Thyroid gland (tissue), 4 donors: ENCODE measurements around the gene TENT4B. TPM values are rescaled to one million over a fixed set of nuclear protein-coding genes. Genes with fewer than 3 reads are reported as not detected.

Experiments used
- DNase-seq, 2 donors: peaks; one replicate each; pipeline ENCODE4 v3.0.0-alpha.2; 2019
- H3K27ac ChIP-seq, 3 donors: fragments of 200-600 bp; sonication (generic); 1 replicate in 2 of 3; 2 replicates in 1 of 3; pipeline ENCODE4 v1.5.1; 2016 to 2019; ENCODE audit warnings: mild to moderate bottlenecking in 1 of 3, moderate library complexity in 1 of 3
- H3K27me3 ChIP-seq: fragments of 200-600 bp; sonication (generic); one replicate; pipeline ENCODE4 v1.5.1; 2019
- H3K36me3 ChIP-seq, 2 donors: fragments of 200-600 bp; sonication (generic); one replicate each; pipeline ENCODE4 v1.5.1; 2016 to 2019
- H3K4me1 ChIP-seq, 2 donors: fragments of 200-600 bp; sonication (generic); one replicate each; pipeline ENCODE4 v1.5.1; 2017 to 2019
- H3K4me3 ChIP-seq, 3 donors: fragments of 200-600 bp; sonication (generic); replicated peaks in 1 of 3; 1 replicate in 2 of 3; 2 replicates in 1 of 3; pipeline ENCODE4 v1.5.1; 2016; ENCODE audit warnings: mild to moderate bottlenecking in 1 of 3
- H3K9me3 ChIP-seq: fragments of 200-600 bp; sonication (generic); one replicate; pipeline ENCODE4 v1.5.1; 2017
- CTCF ChIP-seq, 6 experiments: fragments of 200-600 bp in 3 of 6; fragments of 450-650 bp in 3 of 6; sonication (generic) in 3 of 6; IDR thresholded peaks; one replicate each; pipeline ENCODE4 v1.5.1; 2016 to 2019; ENCODE audit warnings: antibody characterized with exemption in 6 of 6, mild to moderate bottlenecking in 2 of 6, inconsistent platforms in 1 of 6, moderate library complexity in 1 of 6
- POLR2A ChIP-seq, 2 donors: fragments of 450-650 bp; IDR thresholded peaks; one replicate each; pipeline ENCODE4 v1.6.1; 2017; ENCODE audit warnings: antibody characterized with exemption in 2 of 2, mild to moderate bottlenecking in 2 of 2, moderate library complexity in 1 of 2
- WGBS, 2 donors: methylation state at CpG; one replicate each; pipeline ENCODE4 v1.1.5; 2017; 5-methylcytosine and 5-hydroxymethylcytosine counted together
- intact Hi-C: fragments of 100-400 bp; cut with DNase I; formaldehyde crosslinking; loops from one replicate; pipeline ENCODE4 v1.15.1; 2023
- total RNA-seq, 4 donors: library from RNA; depleted of rRNA; stranded (reverse); fragments of >200 nt; gene quantifications; one replicate each; pipeline ENCODE4 v1.2.3, GENCODE V29; 2016

The TENT4B gene
- total RNA-seq, 4 donors from 2014 or later: 10.0 to 14.7 (median 11.4) TPM

- intact Hi-C loops: no loop called here
- Histone ChIP-seq H3K4me3 (no peak overlapping the region), H3K36me3 (no peaks in the 10 kb centered on the region)
These were observed 94.2 kb downstream of the TENT4B start for GRCh38 chr16:50247123-50247905.

DNA sequence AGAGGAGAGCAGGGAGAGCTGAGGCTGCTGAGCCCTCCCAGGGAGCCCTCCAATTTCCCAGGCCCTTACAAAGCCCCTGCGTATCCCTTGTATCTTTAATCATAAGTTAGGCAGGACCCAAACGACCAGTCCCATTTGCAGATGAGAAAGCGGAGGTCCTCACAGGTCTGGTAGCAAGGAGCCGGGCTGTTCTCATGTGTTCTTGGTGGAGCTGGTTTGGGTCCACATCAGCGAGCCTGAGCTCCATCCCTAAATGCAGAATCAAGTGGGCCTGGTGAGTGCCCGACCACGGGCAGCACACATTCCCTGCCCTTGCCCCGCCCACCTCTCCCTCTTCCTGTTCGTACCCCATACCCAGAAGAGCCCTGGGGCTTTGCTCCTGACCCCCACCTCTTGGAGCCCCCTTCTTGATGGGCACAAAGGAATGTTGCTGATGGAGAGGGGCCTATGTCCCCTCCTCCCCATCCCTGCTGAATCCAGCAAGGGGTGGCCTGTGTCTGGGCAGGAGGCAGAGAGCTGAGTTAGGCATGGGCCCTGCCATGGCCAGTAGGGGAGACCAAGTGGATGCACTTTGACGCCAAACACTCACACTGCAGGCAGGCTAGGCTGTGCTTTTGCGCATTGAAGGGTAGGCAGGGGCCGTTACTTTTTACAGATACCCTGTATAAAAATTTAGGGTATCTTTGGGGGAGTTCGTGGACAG, 95.0 kb downstream of the TENT4B start:
- WGBS, 2 donors: 88 to 90% methylated on average over 11 to 13 of the region's 13 CpGs
- no peak overlapping the region for H3K4me3 ChIP-seq
- H3K9me3 ChIP-seq: no peaks in the 10 kb centered on the region
- intact Hi-C loops: no loop called here
- no peaks in the 10 kb centered on the region for H3K27me3 ChIP-seq
- TF ChIP-seq CTCF (IDR thresholded peaks at IDR 0.05) (no peak), POLR2A (IDR thresholded peaks at IDR 0.05) (no peak)
- H3K36me3 ChIP-seq: no peaks in the 10 kb centered on the region
- H3K4me1 ChIP-seq: peaks cover 8 to 21% of the 10 kb centered on the region in 2 donors
- no peak overlapping the region for H3K27ac ChIP-seq
- DNase-seq: no peak

More at GRCh38 chr16:50247123-50247905, 94.2 kb downstream of the TENT4B start:
- Histone ChIP-seq H3K27me3 (no peaks in the 10 kb centered on the region), H3K27ac (no peak overlapping the region), H3K9me3 (no peaks in the 10 kb centered on the region), H3K4me1 (peaks cover 8 to 21% of the 10 kb centered on the region in 2 donors)
- TF ChIP-seq CTCF (IDR thresholded peaks at IDR 0.05) (no peak), POLR2A (IDR thresholded peaks at IDR 0.05) (no peak)
- no peak for DNase-seq
- WGBS, 2 donors: 97% methylated on average over 12 of the region's 12 CpGs

- DNase-seq: no peak
- TF ChIP-seq CTCF (IDR thresholded peaks at IDR 0.05) (no peak), POLR2A (IDR thresholded peaks at IDR 0.05) (no peak)
- H3K36me3 ChIP-seq: no peaks in the 10 kb centered on the region
- no peak overlapping the region for H3K4me3 ChIP-seq
- intact Hi-C loops: no loop called here
- 91 to 99% methylated on average over 6 to 7 of the region's 8 CpGs for WGBS, 2 donors
- no peak overlapping the region for H3K27ac ChIP-seq
- H3K9me3 ChIP-seq: no peaks in the 10 kb centered on the region
- peaks cover 8 to 21% of the 10 kb centered on the region in 2 donors for H3K4me1 ChIP-seq
- no peaks in the 10 kb centered on the region for H3K27me3 ChIP-seq
These were observed 95.7 kb downstream of the TENT4B start for GRCh38 chr16:50248845-50249244.

DNA sequence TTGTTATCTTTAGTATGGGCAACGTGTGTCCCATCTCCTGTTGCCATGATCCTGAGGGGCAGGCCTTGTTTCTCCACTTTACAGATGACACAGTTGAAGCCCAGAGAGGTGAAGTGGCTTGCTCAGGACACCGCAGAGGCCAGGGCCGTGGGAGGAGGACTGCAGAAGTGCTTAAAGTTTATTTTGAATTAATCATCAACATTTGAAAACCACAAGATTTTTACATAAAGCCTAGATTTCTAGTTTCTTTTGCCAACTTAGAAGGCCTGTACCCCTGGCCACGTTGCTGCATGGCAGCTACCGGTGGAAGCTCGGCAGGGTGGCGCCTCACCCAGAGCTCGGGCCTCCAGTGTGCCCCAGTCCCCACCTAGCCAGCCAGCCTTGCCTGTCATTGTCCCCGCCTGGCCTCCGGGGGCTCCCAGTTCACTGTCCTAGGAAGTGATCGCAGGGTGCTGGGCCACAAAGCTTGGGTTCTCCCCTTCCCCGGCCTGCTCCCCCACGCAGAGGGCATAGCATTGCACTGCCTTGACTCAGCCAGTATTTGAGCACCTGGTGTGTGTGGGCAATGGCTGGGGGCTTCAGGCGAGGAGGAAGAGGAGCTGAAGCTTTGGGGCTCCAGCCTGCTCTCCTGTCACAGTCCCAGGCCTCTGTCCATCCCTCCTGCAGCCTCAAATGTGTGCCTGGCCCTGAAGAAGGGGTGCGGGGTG, 98.4 kb downstream of the TENT4B start:
- H3K27me3 ChIP-seq: no peaks in the 10 kb centered on the region
- intact Hi-C loops: loop anchor here (10.0 kb wide), 1 partner anchor 63 kb away; no protein-coding TSS in a partner anchor
- peak in 1 of 2 donors; percentile 23 for DNase-seq
- H3K4me1 ChIP-seq: peaks cover 0 to 9% of the 10 kb centered on the region in 2 donors
- no peaks in the 10 kb centered on the region for H3K9me3 ChIP-seq
- TF ChIP-seq CTCF (IDR thresholded peaks at IDR 0.05): no peak
- no peak for TF ChIP-seq POLR2A (IDR thresholded peaks at IDR 0.05)
- H3K36me3 ChIP-seq: no peaks in the 10 kb centered on the region
- no peak overlapping the region for H3K27ac ChIP-seq
- H3K4me3 ChIP-seq: no peak overlapping the region
- 76 to 80% methylated on average over 11 to 15 of the region's 15 CpGs for WGBS, 2 donors
